GM23338 (cell line): ENCODE data around the gene KAZN. TPM values are rescaled to one million over a fixed set of nuclear protein-coding genes. Genes with fewer than 3 reads are reported as not detected.

Experiments
- ATAC-seq: fragments of 200-7000 bp; cut with Tn5 transposase; 3 replicates; pipeline ENCODE4 v1.9.1; 2020
- DNase-seq: peaks from one replicate; pipeline ENCODE4 v3.0.0-alpha.2; 2015; ENCODE audit warnings: low spot score
- H2AFZ ChIP-seq: fragments of 200-600 bp; sonication (generic); 2 replicates; pipeline ENCODE4 v1.8.0; 2016; ENCODE audit warnings: antibody characterized with exemption, mild to moderate bottlenecking, moderate library complexity
- H3F3A ChIP-seq: fragments of 200-600 bp; sonication (generic); replicated peaks from 2 replicates; pipeline ENCODE4 v1.8.0; 2017; ENCODE audit warnings: antibody characterized with exemption, mixed run types, low read depth
- H3K27ac ChIP-seq: fragments of 200-600 bp; sonication (generic); 2 replicates; pipeline ENCODE4 v1.6.1; 2016; ENCODE audit warnings: low read depth
- H3K27me3 ChIP-seq: fragments of 200-600 bp; sonication (generic); 2 replicates; pipeline ENCODE4 v1.8.0; 2016; ENCODE audit warnings: mild to moderate bottlenecking, mixed run types, moderate library complexity; ENCODE audit not compliant: insufficient read depth
- H3K36me3 ChIP-seq: fragments of 200-600 bp; sonication (generic); 2 replicates; pipeline ENCODE4 v1.8.0; 2016; ENCODE audit warnings: mild to moderate bottlenecking; ENCODE audit not compliant: insufficient read depth
- H3K4me1 ChIP-seq: fragments of 200-600 bp; sonication (generic); 2 replicates; pipeline ENCODE4 v1.8.0; 2016; ENCODE audit warnings: mild to moderate bottlenecking, moderate library complexity; ENCODE audit not compliant: insufficient read depth
- H3K4me2 ChIP-seq: fragments of 200-600 bp; sonication (generic); 2 replicates; pipeline ENCODE4 v1.7.1; 2017; ENCODE audit warnings: mixed run types
- H3K4me3 ChIP-seq: fragments of 200-600 bp; sonication (generic); 2 replicates; pipeline ENCODE4 v1.6.1; 2016; ENCODE audit warnings: mixed run types
- H3K79me2 ChIP-seq: fragments of 200-600 bp; sonication (generic); replicated peaks from 2 replicates; pipeline ENCODE4 v1.8.0; 2017; ENCODE audit warnings: mild to moderate bottlenecking; ENCODE audit not compliant: insufficient read depth
- H3K9me2 ChIP-seq: fragments of 200-600 bp; sonication (generic); 2 replicates; pipeline ENCODE4 v1.8.0; 2017; ENCODE audit not compliant: insufficient read depth
- H4K20me1 ChIP-seq: fragments of 200-600 bp; sonication (generic); replicated peaks from 2 replicates; pipeline ENCODE4 v1.8.0; 2017; ENCODE audit warnings: mild to moderate bottlenecking; ENCODE audit not compliant: insufficient read depth
- H3K27ac Mint-ChIP-seq: 2 replicates; pipeline ENCODE4 v1.8.0; 2020; ENCODE audit warnings: inconsistent platforms, mild to moderate bottlenecking, moderate library complexity, mixed read lengths
- H3K27me3 Mint-ChIP-seq: 3 replicates; pipeline ENCODE4 v1.8.0; 2022; ENCODE audit warnings: low read depth, mild to moderate bottlenecking, moderate library complexity, mixed read lengths, inconsistent platforms; ENCODE audit not compliant: insufficient read depth, poor library complexity
- H3K36me3 Mint-ChIP-seq: 3 replicates; pipeline ENCODE4 v1.8.0; 2021; ENCODE audit warnings: low read depth, mild to moderate bottlenecking, inconsistent platforms, moderate library complexity, mixed read lengths
- H3K4me1 Mint-ChIP-seq: 3 replicates; pipeline ENCODE4 v1.8.0; 2020; ENCODE audit warnings: mild to moderate bottlenecking, inconsistent platforms, mixed read lengths
- H3K4me3 Mint-ChIP-seq: 3 replicates; pipeline ENCODE4 v1.8.0; 2021; ENCODE audit warnings: moderate library complexity, mild to moderate bottlenecking, inconsistent platforms, mixed read lengths
- H3K9me3 Mint-ChIP-seq: 3 replicates; pipeline ENCODE4 v1.8.0; 2020; ENCODE audit warnings: moderate library complexity, mild to moderate bottlenecking, inconsistent platforms, mixed read lengths
- CREB1 ChIP-seq: fragments of 250-450 bp; sonication (Bioruptor Pico); IDR thresholded peaks from 2 replicates; pipeline ENCODE4 v1.5.0; 2020; ENCODE audit warnings: low read depth, mild to moderate bottlenecking, moderate library complexity
- EZH2 ChIP-seq: fragments of 200-600 bp; sonication (generic); IDR thresholded peaks from one replicate; pipeline ENCODE4 v1.8.0; 2017; ENCODE audit warnings: antibody characterized with exemption, mild to moderate bottlenecking, low read depth; ENCODE audit not compliant: unreplicated experiment
- EZH2phosphoT487 ChIP-seq: fragments of 200-600 bp; sonication (generic); IDR thresholded peaks from one replicate; pipeline ENCODE4 v1.8.1; 2018; ENCODE audit warnings: antibody characterized with exemption; ENCODE audit not compliant: unreplicated experiment
- JUNB ChIP-seq: IDR thresholded peaks from one replicate; pipeline ENCODE4 v1.6.1; 2016; ENCODE audit warnings: antibody characterized with exemption; ENCODE audit not compliant: unreplicated experiment
- NANOG ChIP-seq: IDR thresholded peaks from 2 replicates; pipeline ENCODE4 v1.6.1; 2016; ENCODE audit warnings: antibody characterized with exemption, borderline replicate concordance
- POLR2AphosphoS5 ChIP-seq: IDR thresholded peaks from 2 replicates; pipeline ENCODE4 v1.6.1; 2016; ENCODE audit warnings: antibody characterized with exemption, low read depth
- STAT1 ChIP-seq: IDR thresholded peaks from one replicate; pipeline ENCODE4 v1.6.1; 2016; ENCODE audit warnings: antibody characterized with exemption; ENCODE audit not compliant: unreplicated experiment
- ZNF114 ChIP-seq: fragments of 250-450 bp; sonication (Bioruptor Pico); IDR thresholded peaks from 2 replicates; pipeline ENCODE4 v1.5.0; 2020; ENCODE audit warnings: mild to moderate bottlenecking, moderate library complexity
- ZNF331 ChIP-seq: fragments of 250-450 bp; sonication (Bioruptor Pico); IDR thresholded peaks from 2 replicates; pipeline ENCODE4 v1.5.0; 2020; ENCODE audit warnings: low read depth, mild to moderate bottlenecking, moderate library complexity
- polyA plus RNA-seq: library from polyadenylated mRNA; unstranded; fragments of >200 nt; fragmentation: Nextera tagmentation; extraction: Ambion mirVana; gene quantifications from 2 replicates; pipeline ENCODE4 v1.2.1, GENCODE V29; 2016
- total RNA-seq: library from RNA; depleted of rRNA; stranded (reverse); fragments of >200 nt; shearing (Covaris generic); gene quantifications from 2 replicates; pipeline ENCODE4 v1.2.3, GENCODE V29; 2014
- TF ChIP-seq, protein P1 (sequence below): IDR thresholded peaks from 2 replicates; pipeline ENCODE4 v1.6.1; 2016; ENCODE audit warnings: antibody characterized with exemption
- TF ChIP-seq, protein P2 (sequence below): IDR thresholded peaks from one replicate; pipeline ENCODE4 v1.6.1; 2018; ENCODE audit warnings: antibody characterized with exemption; ENCODE audit not compliant: unreplicated experiment
- TF ChIP-seq, protein P3 (sequence below), 2 experiments: fragments of 200-600 bp in 1 of 2; sonication (generic) in 1 of 2; conservative IDR thresholded peaks; 2 replicates each; pipeline versions ENCODE4 v1.5.1 to v1.6.1; 2016 to 2017; ENCODE audit warnings: antibody characterized with exemption in 2 of 2, low read depth in 2 of 2, mild to moderate bottlenecking in 2 of 2, moderate library complexity in 1 of 2
- TF ChIP-seq, protein P4 (sequence below): fragments of 250-450 bp; sonication (Bioruptor Pico); IDR thresholded peaks from 2 replicates; pipeline ENCODE4 v1.5.0; 2020; ENCODE audit warnings: mild to moderate bottlenecking, moderate library complexity

KAZN gene
- total and polyA plus RNA-seq, 2 experiments from 2014 or later = 9.9 to 15.0 TPM

DNA sequence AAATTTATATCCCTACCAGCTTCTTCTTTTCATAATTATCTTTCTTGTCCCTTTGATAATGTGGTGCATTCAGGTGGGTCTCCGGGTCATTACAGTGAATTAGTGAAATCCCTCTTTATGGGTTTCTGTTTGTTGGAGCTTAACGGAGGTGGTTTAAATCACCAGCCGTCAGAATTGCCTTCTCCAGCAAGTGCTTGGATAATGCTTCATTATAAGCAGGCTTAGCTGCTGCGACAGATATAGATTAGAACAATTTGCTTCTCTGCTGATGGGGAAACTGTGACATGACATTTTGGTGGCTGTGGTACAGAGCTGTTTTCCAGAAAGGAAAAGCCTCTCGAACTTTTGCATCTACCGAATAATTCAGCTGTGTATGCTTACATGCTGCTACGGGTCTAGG, 56.9 kb downstream of the KAZN start:
- H3K27me3 Mint-ChIP-seq = no peaks in the 10 kb centered on the region
- no peaks in the 10 kb centered on the region for H3K27me3 ChIP-seq
- peaks cover 30% of the 10 kb centered on the region for H3K4me1 ChIP-seq
- no peak overlapping the region for H3K4me2 ChIP-seq
- no peak for ATAC-seq
- no peak overlapping the region for H3K4me3 Mint-ChIP-seq
- TF ChIP-seq CREB1 (CRISPR knock-in tag) (no peak), JUNB (no peak), EZH2 (no peak), EZH2phosphoT487 (no peak), NANOG (no peak), ZNF114 (CRISPR knock-in tag) (no peak), ZNF331 (CRISPR knock-in tag) (no peak), POLR2AphosphoS5 (no peak), STAT1 (no peak)
- TF ChIP-seq, protein P1, sequence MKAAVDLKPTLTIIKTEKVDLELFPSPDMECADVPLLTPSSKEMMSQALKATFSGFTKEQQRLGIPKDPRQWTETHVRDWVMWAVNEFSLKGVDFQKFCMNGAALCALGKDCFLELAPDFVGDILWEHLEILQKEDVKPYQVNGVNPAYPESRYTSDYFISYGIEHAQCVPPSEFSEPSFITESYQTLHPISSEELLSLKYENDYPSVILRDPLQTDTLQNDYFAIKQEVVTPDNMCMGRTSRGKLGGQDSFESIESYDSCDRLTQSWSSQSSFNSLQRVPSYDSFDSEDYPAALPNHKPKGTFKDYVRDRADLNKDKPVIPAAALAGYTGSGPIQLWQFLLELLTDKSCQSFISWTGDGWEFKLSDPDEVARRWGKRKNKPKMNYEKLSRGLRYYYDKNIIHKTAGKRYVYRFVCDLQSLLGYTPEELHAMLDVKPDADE = no peak
- TF ChIP-seq, protein P2, sequence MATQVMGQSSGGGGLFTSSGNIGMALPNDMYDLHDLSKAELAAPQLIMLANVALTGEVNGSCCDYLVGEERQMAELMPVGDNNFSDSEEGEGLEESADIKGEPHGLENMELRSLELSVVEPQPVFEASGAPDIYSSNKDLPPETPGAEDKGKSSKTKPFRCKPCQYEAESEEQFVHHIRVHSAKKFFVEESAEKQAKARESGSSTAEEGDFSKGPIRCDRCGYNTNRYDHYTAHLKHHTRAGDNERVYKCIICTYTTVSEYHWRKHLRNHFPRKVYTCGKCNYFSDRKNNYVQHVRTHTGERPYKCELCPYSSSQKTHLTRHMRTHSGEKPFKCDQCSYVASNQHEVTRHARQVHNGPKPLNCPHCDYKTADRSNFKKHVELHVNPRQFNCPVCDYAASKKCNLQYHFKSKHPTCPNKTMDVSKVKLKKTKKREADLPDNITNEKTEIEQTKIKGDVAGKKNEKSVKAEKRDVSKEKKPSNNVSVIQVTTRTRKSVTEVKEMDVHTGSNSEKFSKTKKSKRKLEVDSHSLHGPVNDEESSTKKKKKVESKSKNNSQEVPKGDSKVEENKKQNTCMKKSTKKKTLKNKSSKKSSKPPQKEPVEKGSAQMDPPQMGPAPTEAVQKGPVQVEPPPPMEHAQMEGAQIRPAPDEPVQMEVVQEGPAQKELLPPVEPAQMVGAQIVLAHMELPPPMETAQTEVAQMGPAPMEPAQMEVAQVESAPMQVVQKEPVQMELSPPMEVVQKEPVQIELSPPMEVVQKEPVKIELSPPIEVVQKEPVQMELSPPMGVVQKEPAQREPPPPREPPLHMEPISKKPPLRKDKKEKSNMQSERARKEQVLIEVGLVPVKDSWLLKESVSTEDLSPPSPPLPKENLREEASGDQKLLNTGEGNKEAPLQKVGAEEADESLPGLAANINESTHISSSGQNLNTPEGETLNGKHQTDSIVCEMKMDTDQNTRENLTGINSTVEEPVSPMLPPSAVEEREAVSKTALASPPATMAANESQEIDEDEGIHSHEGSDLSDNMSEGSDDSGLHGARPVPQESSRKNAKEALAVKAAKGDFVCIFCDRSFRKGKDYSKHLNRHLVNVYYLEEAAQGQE = no peak
- TF ChIP-seq, protein P3, sequence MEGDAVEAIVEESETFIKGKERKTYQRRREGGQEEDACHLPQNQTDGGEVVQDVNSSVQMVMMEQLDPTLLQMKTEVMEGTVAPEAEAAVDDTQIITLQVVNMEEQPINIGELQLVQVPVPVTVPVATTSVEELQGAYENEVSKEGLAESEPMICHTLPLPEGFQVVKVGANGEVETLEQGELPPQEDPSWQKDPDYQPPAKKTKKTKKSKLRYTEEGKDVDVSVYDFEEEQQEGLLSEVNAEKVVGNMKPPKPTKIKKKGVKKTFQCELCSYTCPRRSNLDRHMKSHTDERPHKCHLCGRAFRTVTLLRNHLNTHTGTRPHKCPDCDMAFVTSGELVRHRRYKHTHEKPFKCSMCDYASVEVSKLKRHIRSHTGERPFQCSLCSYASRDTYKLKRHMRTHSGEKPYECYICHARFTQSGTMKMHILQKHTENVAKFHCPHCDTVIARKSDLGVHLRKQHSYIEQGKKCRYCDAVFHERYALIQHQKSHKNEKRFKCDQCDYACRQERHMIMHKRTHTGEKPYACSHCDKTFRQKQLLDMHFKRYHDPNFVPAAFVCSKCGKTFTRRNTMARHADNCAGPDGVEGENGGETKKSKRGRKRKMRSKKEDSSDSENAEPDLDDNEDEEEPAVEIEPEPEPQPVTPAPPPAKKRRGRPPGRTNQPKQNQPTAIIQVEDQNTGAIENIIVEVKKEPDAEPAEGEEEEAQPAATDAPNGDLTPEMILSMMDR (conservative IDR thresholded peaks at IDR 0.05; ENCODE audit: low read depth in 2 of 2) = no peak
- TF ChIP-seq, protein P4, sequence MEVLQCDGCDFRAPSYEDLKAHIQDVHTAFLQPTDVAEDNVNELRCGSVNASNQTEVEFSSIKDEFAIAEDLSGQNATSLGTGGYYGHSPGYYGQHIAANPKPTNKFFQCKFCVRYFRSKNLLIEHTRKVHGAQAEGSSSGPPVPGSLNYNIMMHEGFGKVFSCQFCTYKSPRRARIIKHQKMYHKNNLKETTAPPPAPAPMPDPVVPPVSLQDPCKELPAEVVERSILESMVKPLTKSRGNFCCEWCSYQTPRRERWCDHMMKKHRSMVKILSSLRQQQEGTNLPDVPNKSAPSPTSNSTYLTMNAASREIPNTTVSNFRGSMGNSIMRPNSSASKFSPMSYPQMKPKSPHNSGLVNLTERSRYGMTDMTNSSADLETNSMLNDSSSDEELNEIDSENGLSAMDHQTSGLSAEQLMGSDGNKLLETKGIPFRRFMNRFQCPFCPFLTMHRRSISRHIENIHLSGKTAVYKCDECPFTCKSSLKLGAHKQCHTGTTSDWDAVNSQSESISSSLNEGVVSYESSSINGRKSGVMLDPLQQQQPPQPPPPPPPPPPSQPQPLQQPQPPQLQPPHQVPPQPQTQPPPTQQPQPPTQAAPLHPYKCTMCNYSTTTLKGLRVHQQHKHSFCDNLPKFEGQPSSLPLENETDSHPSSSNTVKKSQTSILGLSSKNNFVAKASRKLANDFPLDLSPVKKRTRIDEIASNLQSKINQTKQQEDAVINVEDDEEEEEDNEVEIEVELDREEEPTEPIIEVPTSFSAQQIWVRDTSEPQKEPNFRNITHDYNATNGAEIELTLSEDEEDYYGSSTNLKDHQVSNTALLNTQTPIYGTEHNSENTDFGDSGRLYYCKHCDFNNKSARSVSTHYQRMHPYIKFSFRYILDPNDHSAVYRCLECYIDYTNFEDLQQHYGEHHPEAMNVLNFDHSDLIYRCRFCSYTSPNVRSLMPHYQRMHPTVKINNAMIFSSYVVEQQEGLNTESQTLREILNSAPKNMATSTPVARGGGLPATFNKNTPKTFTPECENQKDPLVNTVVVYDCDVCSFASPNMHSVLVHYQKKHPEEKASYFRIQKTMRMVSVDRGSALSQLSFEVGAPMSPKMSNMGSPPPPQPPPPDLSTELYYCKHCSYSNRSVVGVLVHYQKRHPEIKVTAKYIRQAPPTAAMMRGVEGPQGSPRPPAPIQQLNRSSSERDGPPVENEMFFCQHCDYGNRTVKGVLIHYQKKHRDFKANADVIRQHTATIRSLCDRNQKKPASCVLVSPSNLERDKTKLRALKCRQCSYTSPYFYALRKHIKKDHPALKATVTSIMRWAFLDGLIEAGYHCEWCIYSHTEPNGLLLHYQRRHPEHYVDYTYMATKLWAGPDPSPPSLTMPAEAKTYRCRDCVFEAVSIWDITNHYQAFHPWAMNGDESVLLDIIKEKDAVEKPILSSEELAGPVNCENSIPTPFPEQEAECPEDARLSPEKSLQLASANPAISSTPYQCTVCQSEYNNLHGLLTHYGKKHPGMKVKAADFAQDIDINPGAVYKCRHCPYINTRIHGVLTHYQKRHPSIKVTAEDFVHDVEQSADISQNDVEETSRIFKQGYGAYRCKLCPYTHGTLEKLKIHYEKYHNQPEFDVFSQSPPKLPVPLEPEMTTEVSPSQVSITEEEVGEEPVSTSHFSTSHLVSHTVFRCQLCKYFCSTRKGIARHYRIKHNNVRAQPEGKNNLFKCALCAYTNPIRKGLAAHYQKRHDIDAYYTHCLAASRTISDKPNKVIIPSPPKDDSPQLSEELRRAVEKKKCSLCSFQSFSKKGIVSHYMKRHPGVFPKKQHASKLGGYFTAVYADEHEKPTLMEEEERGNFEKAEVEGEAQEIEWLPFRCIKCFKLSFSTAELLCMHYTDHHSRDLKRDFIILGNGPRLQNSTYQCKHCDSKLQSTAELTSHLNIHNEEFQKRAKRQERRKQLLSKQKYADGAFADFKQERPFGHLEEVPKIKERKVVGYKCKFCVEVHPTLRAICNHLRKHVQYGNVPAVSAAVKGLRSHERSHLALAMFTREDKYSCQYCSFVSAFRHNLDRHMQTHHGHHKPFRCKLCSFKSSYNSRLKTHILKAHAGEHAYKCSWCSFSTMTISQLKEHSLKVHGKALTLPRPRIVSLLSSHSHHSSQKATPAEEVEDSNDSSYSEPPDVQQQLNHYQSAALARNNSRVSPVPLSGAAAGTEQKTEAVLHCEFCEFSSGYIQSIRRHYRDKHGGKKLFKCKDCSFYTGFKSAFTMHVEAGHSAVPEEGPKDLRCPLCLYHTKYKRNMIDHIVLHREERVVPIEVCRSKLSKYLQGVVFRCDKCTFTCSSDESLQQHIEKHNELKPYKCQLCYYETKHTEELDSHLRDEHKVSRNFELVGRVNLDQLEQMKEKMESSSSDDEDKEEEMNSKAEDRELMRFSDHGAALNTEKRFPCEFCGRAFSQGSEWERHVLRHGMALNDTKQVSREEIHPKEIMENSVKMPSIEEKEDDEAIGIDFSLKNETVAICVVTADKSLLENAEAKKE = no peak
- 0 out of 2 replicates have a peak, but pooled peaks cover 4% of the 10 kb centered on the region for H4K20me1 ChIP-seq
- DNase-seq = no peak
- H3K36me3 ChIP-seq = no peaks in the 10 kb centered on the region
- H3K9me3 Mint-ChIP-seq = no peaks in the 10 kb centered on the region
- peaks cover 10% of the 10 kb centered on the region for H3K79me2 ChIP-seq
- peaks cover 16% of the 10 kb centered on the region for H3K4me1 Mint-ChIP-seq
- no peak overlapping the region for H3K27ac ChIP-seq
- no peak overlapping the region for H2AFZ ChIP-seq
- no peak overlapping the region for H3K27ac Mint-ChIP-seq
- no peaks in the 10 kb centered on the region for H3F3A ChIP-seq
- no peaks in the 10 kb centered on the region for H3K9me2 ChIP-seq
- H3K36me3 Mint-ChIP-seq = no peaks in the 10 kb centered on the region
- no peak overlapping the region for H3K4me3 ChIP-seq
